ENCODE measurements around the gene PTP4A2.

DNA sequence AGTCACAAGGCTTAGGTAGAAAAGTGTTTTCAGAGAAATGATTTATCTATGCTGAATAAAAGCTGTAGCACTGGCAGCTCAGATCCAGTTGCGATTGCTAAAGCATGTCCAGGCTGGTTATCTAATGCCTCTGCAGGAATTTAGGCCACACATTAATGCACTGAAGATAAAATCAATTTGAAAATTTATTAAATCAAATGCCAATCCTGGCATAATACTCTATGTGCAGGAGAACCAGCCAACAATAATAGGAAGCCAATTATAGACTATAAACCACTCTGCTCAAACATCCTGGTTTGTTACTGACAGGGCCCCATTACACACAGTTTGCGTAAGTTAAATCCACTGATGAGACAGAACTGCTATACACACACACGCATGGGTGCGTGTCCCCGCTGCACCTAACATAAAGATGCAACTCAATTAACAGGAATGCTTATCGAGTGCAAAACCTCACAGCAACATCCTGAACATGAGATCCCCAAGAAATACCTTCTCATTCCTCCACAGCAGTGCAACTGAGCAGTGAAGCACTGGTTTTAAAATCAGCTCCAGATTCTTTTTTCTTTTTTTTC, 40.6 kb downstream of the PTP4A2 start:
- no peak for TF ChIP-seq HNRNPL (IDR thresholded peaks at IDR 0.05; ENCODE audit: low read depth, low read length)
- no peak for TF ChIP-seq RFX5 (IDR thresholded peaks at IDR 0.05; ENCODE audit: low read depth, low read length)
- TF ChIP-seq ZBTB4 (CRISPR knock-in tag; IDR thresholded peaks at IDR 0.05; ENCODE audit: borderline replicate concordance) = no peak
- TF ChIP-seq, protein P1, sequence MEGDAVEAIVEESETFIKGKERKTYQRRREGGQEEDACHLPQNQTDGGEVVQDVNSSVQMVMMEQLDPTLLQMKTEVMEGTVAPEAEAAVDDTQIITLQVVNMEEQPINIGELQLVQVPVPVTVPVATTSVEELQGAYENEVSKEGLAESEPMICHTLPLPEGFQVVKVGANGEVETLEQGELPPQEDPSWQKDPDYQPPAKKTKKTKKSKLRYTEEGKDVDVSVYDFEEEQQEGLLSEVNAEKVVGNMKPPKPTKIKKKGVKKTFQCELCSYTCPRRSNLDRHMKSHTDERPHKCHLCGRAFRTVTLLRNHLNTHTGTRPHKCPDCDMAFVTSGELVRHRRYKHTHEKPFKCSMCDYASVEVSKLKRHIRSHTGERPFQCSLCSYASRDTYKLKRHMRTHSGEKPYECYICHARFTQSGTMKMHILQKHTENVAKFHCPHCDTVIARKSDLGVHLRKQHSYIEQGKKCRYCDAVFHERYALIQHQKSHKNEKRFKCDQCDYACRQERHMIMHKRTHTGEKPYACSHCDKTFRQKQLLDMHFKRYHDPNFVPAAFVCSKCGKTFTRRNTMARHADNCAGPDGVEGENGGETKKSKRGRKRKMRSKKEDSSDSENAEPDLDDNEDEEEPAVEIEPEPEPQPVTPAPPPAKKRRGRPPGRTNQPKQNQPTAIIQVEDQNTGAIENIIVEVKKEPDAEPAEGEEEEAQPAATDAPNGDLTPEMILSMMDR (CRISPR knock-in tag; IDR thresholded peaks at IDR 0.05) = no peak
- TF ChIP-seq REST (IDR thresholded peaks at IDR 0.05; ENCODE audit: borderline replicate concordance in 1 of 2, low read depth in 1 of 2, low read length in 2 of 2) = no peak
- TF ChIP-seq ZNF768 (CRISPR knock-in tag; IDR thresholded peaks at IDR 0.05) = no peak
- TF ChIP-seq, protein P2, sequence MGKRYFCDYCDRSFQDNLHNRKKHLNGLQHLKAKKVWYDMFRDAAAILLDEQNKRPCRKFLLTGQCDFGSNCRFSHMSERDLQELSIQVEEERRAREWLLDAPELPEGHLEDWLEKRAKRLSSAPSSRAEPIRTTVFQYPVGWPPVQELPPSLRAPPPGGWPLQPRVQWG (CRISPR knock-in tag; IDR thresholded peaks at IDR 0.05; ENCODE audit: borderline replicate concordance, low read depth) = no peak
- TF ChIP-seq JUN (CRISPR knock-in tag; IDR thresholded peaks at IDR 0.05) = no peak
- TF ChIP-seq ZBTB3 (CRISPR knock-in tag; IDR thresholded peaks at IDR 0.05; ENCODE audit: borderline replicate concordance, low read depth) = no peak
- TF ChIP-seq, protein P3, sequence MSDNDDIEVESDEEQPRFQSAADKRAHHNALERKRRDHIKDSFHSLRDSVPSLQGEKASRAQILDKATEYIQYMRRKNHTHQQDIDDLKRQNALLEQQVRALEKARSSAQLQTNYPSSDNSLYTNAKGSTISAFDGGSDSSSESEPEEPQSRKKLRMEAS (IDR thresholded peaks at IDR 0.05) = no peak
- TF ChIP-seq POGK (CRISPR knock-in tag; conservative IDR thresholded peaks at IDR 0.05) = no peak

All from HepG2 (cell line).